K562 (cell line): ENCODE measurements around the gene ITGA3. TPM values are rescaled to one million over a fixed set of nuclear protein-coding genes. Genes with fewer than 3 reads are reported as not detected.

ENCODE experiments used
- AFF1 ChIP-seq, 2 experiments: fragments of 450-650 bp; IDR thresholded peaks; 2 replicates each; pipeline ENCODE4 v1.6.1; 2018; ENCODE audit warnings: mild to moderate bottlenecking in 2 of 2, low read depth in 1 of 2; ENCODE audit not compliant: partially characterized antibody in 2 of 2
- BACH1 ChIP-seq: fragments of 200-800 bp; sonication (Bioruptor generic); IDR thresholded peaks from 2 replicates; pipeline ENCODE4 v1.6.1; 2016; ENCODE audit warnings: missing genetic modification characterization, missing compliant biosample characterization
- CREB3 ChIP-seq: fragments of 450-650 bp; conservative IDR thresholded peaks from 2 replicates; pipeline ENCODE4 v1.6.1; 2016; ENCODE audit warnings: missing genetic modification characterization, low read depth, mild to moderate bottlenecking, missing compliant biosample characterization, moderate library complexity
- CREM ChIP-seq: IDR thresholded peaks from 2 replicates; pipeline ENCODE4 v1.6.1; 2014; ENCODE audit warnings: antibody characterized with exemption, low read depth
- DPF2 ChIP-seq: fragments of 450-650 bp; IDR thresholded peaks from 2 replicates; pipeline ENCODE4 v1.6.1; 2016
- E2F6 ChIP-seq, 2 experiments: IDR thresholded peaks; 2 replicates each; pipeline ENCODE4 v1.6.1; 2011; ENCODE audit warnings: borderline replicate concordance in 1 of 2, control low read depth in 1 of 2, low read depth in 1 of 2, low read length in 1 of 2, mild to moderate bottlenecking in 1 of 2, mixed read lengths in 1 of 2, moderate library complexity in 1 of 2; ENCODE audit not compliant: insufficient read depth in 1 of 2, insufficient read length in 1 of 2, poor library complexity in 1 of 2, severe bottlenecking in 1 of 2; ENCODE audit errors: extremely low read depth in 1 of 2
- GTF2A2 ChIP-seq: IDR thresholded peaks from 2 replicates; pipeline ENCODE4 v1.6.1; 2016; ENCODE audit warnings: mild to moderate bottlenecking, missing genetic modification characterization, missing compliant biosample characterization
- HMG20A ChIP-seq: fragments of 450-650 bp; formaldehyde crosslinking; conservative IDR thresholded peaks from 2 replicates; pipeline ENCODE4 v1.4.0; 2020; ENCODE audit warnings: mild to moderate bottlenecking, mixed read lengths
- ILF3 ChIP-seq: fragments of 450-650 bp; IDR thresholded peaks from 2 replicates; pipeline ENCODE4 v1.6.1; 2018; ENCODE audit warnings: antibody characterized with exemption, mild to moderate bottlenecking, moderate library complexity, borderline replicate concordance
- NCOA6 ChIP-seq: fragments of 450-650 bp; IDR thresholded peaks from 2 replicates; pipeline ENCODE4 v1.6.1; 2017; ENCODE audit warnings: mild to moderate bottlenecking
- SOX6 ChIP-seq: fragments of 450-650 bp; IDR thresholded peaks from 2 replicates; pipeline ENCODE4 v1.6.1; 2014; ENCODE audit warnings: mild to moderate bottlenecking
- SRSF9 ChIP-seq: fragments of 200-400 bp; formaldehyde crosslinking; IDR thresholded peaks from 2 replicates; pipeline ENCODE4 v1.6.1; 2017; ENCODE audit warnings: low read depth, low read length, borderline replicate concordance
- TCF15 ChIP-seq: fragments of 250-450 bp; sonication (Bioruptor Pico); IDR thresholded peaks from 2 replicates; pipeline ENCODE4 v1.8.0; 2022; ENCODE audit warnings: moderate library complexity, mild to moderate bottlenecking, inconsistent platforms
- YBX1 ChIP-seq: fragments of 450-650 bp; IDR thresholded peaks from 2 replicates; pipeline ENCODE4 v1.7.1; 2016; ENCODE audit warnings: mild to moderate bottlenecking
- ZFPM2 ChIP-seq: fragments of 250-450 bp; sonication (Bioruptor Pico); IDR thresholded peaks from 2 replicates; pipeline ENCODE4 v1.5.1; 2022; ENCODE audit warnings: mild to moderate bottlenecking
- ZNF174 ChIP-seq: fragments of 250-450 bp; sonication (Bioruptor Pico); IDR thresholded peaks from 2 replicates; pipeline ENCODE4 v1.4.0; 2020; ENCODE audit warnings: mild to moderate bottlenecking
- ZNF830 ChIP-seq: fragments of 250-450 bp; sonication (Bioruptor Pico); IDR thresholded peaks from 2 replicates; pipeline ENCODE4 v1.5.0; 2021; ENCODE audit warnings: mild to moderate bottlenecking
- ZZZ3 ChIP-seq: fragments of 450-650 bp; IDR thresholded peaks from 2 replicates; pipeline ENCODE4 v1.6.1; 2016; ENCODE audit warnings: antibody characterized with exemption, mild to moderate bottlenecking, moderate library complexity
- polyA plus RNA-seq, 8 experiments: library from polyadenylated mRNA; depleted of rRNA in 4 of 8; stranded (reverse) in 5 of 8; unstranded in 3 of 8; fragments of >200 nt; fragmentation: Nextera tagmentation in 2 of 8; fragmentation: Illumina TruSeq in 1 of 8; extraction: Ambion mirVana in 2 of 8; extraction: Trizol in 1 of 8; gene quantifications; 2 replicates each; pipeline versions ENCODE4 v1.2.1 to v1.2.3, GENCODE V29; 2011 to 2014; ENCODE audit warnings: inconsistent platforms in 1 of 8, missing spikeins in 1 of 8
- total RNA-seq, 7 experiments: library from RNA; depleted of rRNA in 6 of 7; stranded (reverse); fragments of >200 nt in 6 of 7; fragmentation: Illumina TruSeq in 2 of 7; extraction: Trizol in 2 of 7; gene quantifications; 2 replicates each; pipeline versions ENCODE4 v1.2.1 to v1.2.3, GENCODE V29; 2011 to 2021; ENCODE audit warnings: low replicate concordance in 1 of 7
- TF ChIP-seq, protein P1 (sequence below), 2 experiments: fragments of 450-650 bp; IDR thresholded peaks; 2 replicates each; pipeline ENCODE4 v1.6.1; 2016
- TF ChIP-seq, protein P2 (sequence below): fragments of 250-450 bp; sonication (Bioruptor Pico); IDR thresholded peaks from 2 replicates; pipeline ENCODE4 v1.9.0; 2021; ENCODE audit warnings: mild to moderate bottlenecking

Gene ITGA3
- total and polyA plus RNA-seq, 9 of the 15 experiments (the other 6 are each of a cell fraction or from before 2014, with no cell fraction given): 0.03 to 0.75 (median 0.14) TPM; not detected in 2

- TF ChIP-seq NCOA6 (no peak), BACH1 (tag) (no peak), ILF3 (no peak), DPF2 (no peak), ZZZ3 (no peak), ZFPM2 (CRISPR knock-in tag) (no peak), ZNF174 (CRISPR knock-in tag) (no peak), SRSF9 (no peak), AFF1 (IDR thresholded peaks at IDR 0.05; ENCODE audit: low read depth in 1 of 2, partially characterized antibody in 2 of 2) (no peak), GTF2A2 (tag) (no peak), ZNF830 (no peak), CREM (peak; percentile 51; the same call in 1 of the 2 replicates), YBX1 (no peak), TCF15 (no peak), HMG20A (no peak), SOX6 (no peak), CREB3 (tag) (no peak), E2F6 (IDR thresholded peaks at IDR 0.05; ENCODE audit: borderline replicate concordance in 1 of 2, extremely low read depth in 1 of 2, insufficient read depth in 1 of 2, insufficient read length in 1 of 2, low read depth in 1 of 2, low read length in 1 of 2, poor library complexity in 1 of 2, severe bottlenecking in 1 of 2) (peak; percentile 89 to 98)
- TF ChIP-seq, protein P1, sequence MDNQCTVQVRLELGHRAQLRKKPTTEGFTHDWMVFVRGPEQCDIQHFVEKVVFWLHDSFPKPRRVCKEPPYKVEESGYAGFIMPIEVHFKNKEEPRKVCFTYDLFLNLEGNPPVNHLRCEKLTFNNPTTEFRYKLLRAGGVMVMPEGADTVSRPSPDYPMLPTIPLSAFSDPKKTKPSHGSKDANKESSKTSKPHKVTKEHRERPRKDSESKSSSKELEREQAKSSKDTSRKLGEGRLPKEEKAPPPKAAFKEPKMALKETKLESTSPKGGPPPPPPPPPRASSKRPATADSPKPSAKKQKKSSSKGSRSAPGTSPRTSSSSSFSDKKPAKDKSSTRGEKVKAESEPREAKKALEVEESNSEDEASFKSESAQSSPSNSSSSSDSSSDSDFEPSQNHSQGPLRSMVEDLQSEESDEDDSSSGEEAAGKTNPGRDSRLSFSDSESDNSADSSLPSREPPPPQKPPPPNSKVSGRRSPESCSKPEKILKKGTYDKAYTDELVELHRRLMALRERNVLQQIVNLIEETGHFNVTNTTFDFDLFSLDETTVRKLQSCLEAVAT (IDR thresholded peaks at IDR 0.05): no peak
- TF ChIP-seq, protein P2, sequence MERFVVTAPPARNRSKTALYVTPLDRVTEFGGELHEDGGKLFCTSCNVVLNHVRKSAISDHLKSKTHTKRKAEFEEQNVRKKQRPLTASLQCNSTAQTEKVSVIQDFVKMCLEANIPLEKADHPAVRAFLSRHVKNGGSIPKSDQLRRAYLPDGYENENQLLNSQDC: no peak
These were observed 61.5 kb downstream of the ITGA3 start (continued) for GRCh38 chr17:50117202-50118051.
